GM23338 (cell line): Measurements from ENCODE around the gene IBA57. TPM values are rescaled to one million over a fixed set of nuclear protein-coding genes. Genes with fewer than 3 reads are reported as not detected.

Experiments
- ATAC-seq: fragments of 200-7000 bp; cut with Tn5 transposase; 3 replicates; pipeline ENCODE4 v1.9.1; 2020
- DNase-seq: peaks from one replicate; pipeline ENCODE4 v3.0.0-alpha.2; 2015; ENCODE audit warnings: low spot score
- H2AFZ ChIP-seq: fragments of 200-600 bp; sonication (generic); 2 replicates; pipeline ENCODE4 v1.8.0; 2016; ENCODE audit warnings: antibody characterized with exemption, mild to moderate bottlenecking, moderate library complexity
- H3F3A ChIP-seq: fragments of 200-600 bp; sonication (generic); replicated peaks from 2 replicates; pipeline ENCODE4 v1.8.0; 2017; ENCODE audit warnings: antibody characterized with exemption, mixed run types, low read depth
- H3K27ac ChIP-seq: fragments of 200-600 bp; sonication (generic); 2 replicates; pipeline ENCODE4 v1.6.1; 2016; ENCODE audit warnings: low read depth
- H3K27me3 ChIP-seq: fragments of 200-600 bp; sonication (generic); 2 replicates; pipeline ENCODE4 v1.8.0; 2016; ENCODE audit warnings: mild to moderate bottlenecking, mixed run types, moderate library complexity; ENCODE audit not compliant: insufficient read depth
- H3K36me3 ChIP-seq: fragments of 200-600 bp; sonication (generic); 2 replicates; pipeline ENCODE4 v1.8.0; 2016; ENCODE audit warnings: mild to moderate bottlenecking; ENCODE audit not compliant: insufficient read depth
- H3K4me1 ChIP-seq: fragments of 200-600 bp; sonication (generic); 2 replicates; pipeline ENCODE4 v1.8.0; 2016; ENCODE audit warnings: mild to moderate bottlenecking, moderate library complexity; ENCODE audit not compliant: insufficient read depth
- H3K4me2 ChIP-seq: fragments of 200-600 bp; sonication (generic); 2 replicates; pipeline ENCODE4 v1.7.1; 2017; ENCODE audit warnings: mixed run types
- H3K4me3 ChIP-seq: fragments of 200-600 bp; sonication (generic); 2 replicates; pipeline ENCODE4 v1.6.1; 2016; ENCODE audit warnings: mixed run types
- H3K79me2 ChIP-seq: fragments of 200-600 bp; sonication (generic); replicated peaks from 2 replicates; pipeline ENCODE4 v1.8.0; 2017; ENCODE audit warnings: mild to moderate bottlenecking; ENCODE audit not compliant: insufficient read depth
- H3K9me2 ChIP-seq: fragments of 200-600 bp; sonication (generic); 2 replicates; pipeline ENCODE4 v1.8.0; 2017; ENCODE audit not compliant: insufficient read depth
- H4K20me1 ChIP-seq: fragments of 200-600 bp; sonication (generic); replicated peaks from 2 replicates; pipeline ENCODE4 v1.8.0; 2017; ENCODE audit warnings: mild to moderate bottlenecking; ENCODE audit not compliant: insufficient read depth
- H3K27ac Mint-ChIP-seq: 2 replicates; pipeline ENCODE4 v1.8.0; 2020; ENCODE audit warnings: inconsistent platforms, mild to moderate bottlenecking, moderate library complexity, mixed read lengths
- H3K27me3 Mint-ChIP-seq: 3 replicates; pipeline ENCODE4 v1.8.0; 2022; ENCODE audit warnings: low read depth, mild to moderate bottlenecking, moderate library complexity, mixed read lengths, inconsistent platforms; ENCODE audit not compliant: insufficient read depth, poor library complexity
- H3K36me3 Mint-ChIP-seq: 3 replicates; pipeline ENCODE4 v1.8.0; 2021; ENCODE audit warnings: low read depth, mild to moderate bottlenecking, inconsistent platforms, moderate library complexity, mixed read lengths
- H3K4me1 Mint-ChIP-seq: 3 replicates; pipeline ENCODE4 v1.8.0; 2020; ENCODE audit warnings: mild to moderate bottlenecking, inconsistent platforms, mixed read lengths
- H3K4me3 Mint-ChIP-seq: 3 replicates; pipeline ENCODE4 v1.8.0; 2021; ENCODE audit warnings: moderate library complexity, mild to moderate bottlenecking, inconsistent platforms, mixed read lengths
- H3K9me3 Mint-ChIP-seq: 3 replicates; pipeline ENCODE4 v1.8.0; 2020; ENCODE audit warnings: moderate library complexity, mild to moderate bottlenecking, inconsistent platforms, mixed read lengths
- CREB1 ChIP-seq: fragments of 250-450 bp; sonication (Bioruptor Pico); IDR thresholded peaks from 2 replicates; pipeline ENCODE4 v1.5.0; 2020; ENCODE audit warnings: low read depth, mild to moderate bottlenecking, moderate library complexity
- ETS1 ChIP-seq: IDR thresholded peaks from 2 replicates; pipeline ENCODE4 v1.6.1; 2016; ENCODE audit warnings: antibody characterized with exemption
- EZH2 ChIP-seq: fragments of 200-600 bp; sonication (generic); IDR thresholded peaks from one replicate; pipeline ENCODE4 v1.8.0; 2017; ENCODE audit warnings: antibody characterized with exemption, mild to moderate bottlenecking, low read depth; ENCODE audit not compliant: unreplicated experiment
- JUNB ChIP-seq: IDR thresholded peaks from one replicate; pipeline ENCODE4 v1.6.1; 2016; ENCODE audit warnings: antibody characterized with exemption; ENCODE audit not compliant: unreplicated experiment
- NANOG ChIP-seq: IDR thresholded peaks from 2 replicates; pipeline ENCODE4 v1.6.1; 2016; ENCODE audit warnings: antibody characterized with exemption, borderline replicate concordance
- POLR2AphosphoS5 ChIP-seq: IDR thresholded peaks from 2 replicates; pipeline ENCODE4 v1.6.1; 2016; ENCODE audit warnings: antibody characterized with exemption, low read depth
- REST ChIP-seq: IDR thresholded peaks from one replicate; pipeline ENCODE4 v1.6.1; 2018; ENCODE audit warnings: antibody characterized with exemption; ENCODE audit not compliant: unreplicated experiment
- STAT1 ChIP-seq: IDR thresholded peaks from one replicate; pipeline ENCODE4 v1.6.1; 2016; ENCODE audit warnings: antibody characterized with exemption; ENCODE audit not compliant: unreplicated experiment
- ZNF114 ChIP-seq: fragments of 250-450 bp; sonication (Bioruptor Pico); IDR thresholded peaks from 2 replicates; pipeline ENCODE4 v1.5.0; 2020; ENCODE audit warnings: mild to moderate bottlenecking, moderate library complexity
- ZNF331 ChIP-seq: fragments of 250-450 bp; sonication (Bioruptor Pico); IDR thresholded peaks from 2 replicates; pipeline ENCODE4 v1.5.0; 2020; ENCODE audit warnings: low read depth, mild to moderate bottlenecking, moderate library complexity
- ZNF462 ChIP-seq: fragments of 250-450 bp; sonication (Bioruptor Pico); IDR thresholded peaks from 2 replicates; pipeline ENCODE4 v1.5.0; 2020; ENCODE audit warnings: mild to moderate bottlenecking, moderate library complexity
- polyA plus RNA-seq: library from polyadenylated mRNA; unstranded; fragments of >200 nt; fragmentation: Nextera tagmentation; extraction: Ambion mirVana; gene quantifications from 2 replicates; pipeline ENCODE4 v1.2.1, GENCODE V29; 2016
- total RNA-seq: library from RNA; depleted of rRNA; stranded (reverse); fragments of >200 nt; shearing (Covaris generic); gene quantifications from 2 replicates; pipeline ENCODE4 v1.2.3, GENCODE V29; 2014

Gene IBA57
- total and polyA plus RNA-seq, 2 experiments from 2014 or later = 1.1 to 10.3 TPM

- no peaks in the 10 kb centered on the region for H3K79me2 ChIP-seq
- ATAC-seq (no peak), DNase-seq (no peak)
- peaks cover 29% of the 10 kb centered on the region for H3K27me3 ChIP-seq
- no peak overlapping the region for H3K27ac ChIP-seq
- no peak overlapping the region for H3K4me3 ChIP-seq
- no peak overlapping the region for H3K4me2 ChIP-seq
- Mint-ChIP-seq H3K9me3 (no peaks in the 10 kb centered on the region), H3K4me1 (peaks cover 3% of the 10 kb centered on the region; the same call in 2 of the 3 replicates), H3K4me3 (no peak overlapping the region), H3K27me3 (peaks cover 18% of the 10 kb centered on the region), H3K36me3 (no peaks in the 10 kb centered on the region), H3K27ac (no peak overlapping the region)
- H3K9me2 ChIP-seq = no peaks in the 10 kb centered on the region
- H3K36me3 ChIP-seq = no peaks in the 10 kb centered on the region
- no peaks in the 10 kb centered on the region for H3F3A ChIP-seq
- no peaks in the 10 kb centered on the region for H3K4me1 ChIP-seq
- H2AFZ ChIP-seq = no peak overlapping the region
- no peak for TF ChIP-seq EZH2
- TF ChIP-seq ZNF114 (CRISPR knock-in tag) = no peak
- TF ChIP-seq JUNB = no peak
- TF ChIP-seq ETS1 = no peak
- no peak for TF ChIP-seq NANOG
- no peak for TF ChIP-seq POLR2AphosphoS5
- no peak for TF ChIP-seq REST
- no peak for TF ChIP-seq ZNF331 (CRISPR knock-in tag)
- no peak for TF ChIP-seq ZNF462 (CRISPR knock-in tag)
- no peak for TF ChIP-seq STAT1
- TF ChIP-seq CREB1 = no peak
- no peaks in the 10 kb centered on the region for H4K20me1 ChIP-seq
These were observed 44.1 kb downstream of the IBA57 start for GRCh38 chr1:228209657-228210056.
